Measurements from ENCODE around the gene APOL4. TPM values are rescaled to one million over a fixed set of nuclear protein-coding genes. Genes with fewer than 3 reads are reported as not detected.
A peak's percentile ranks its signal among the peaks of the same experiment; 100 is the strongest.

APOL4 gene
- total RNA-seq, 2 experiments from 2014 or later, result not detected

GRCh38 chr22:36152088-36152487 is 49.5 kb downstream of the APOL4 start:
- TF ChIP-seq, protein P1, sequence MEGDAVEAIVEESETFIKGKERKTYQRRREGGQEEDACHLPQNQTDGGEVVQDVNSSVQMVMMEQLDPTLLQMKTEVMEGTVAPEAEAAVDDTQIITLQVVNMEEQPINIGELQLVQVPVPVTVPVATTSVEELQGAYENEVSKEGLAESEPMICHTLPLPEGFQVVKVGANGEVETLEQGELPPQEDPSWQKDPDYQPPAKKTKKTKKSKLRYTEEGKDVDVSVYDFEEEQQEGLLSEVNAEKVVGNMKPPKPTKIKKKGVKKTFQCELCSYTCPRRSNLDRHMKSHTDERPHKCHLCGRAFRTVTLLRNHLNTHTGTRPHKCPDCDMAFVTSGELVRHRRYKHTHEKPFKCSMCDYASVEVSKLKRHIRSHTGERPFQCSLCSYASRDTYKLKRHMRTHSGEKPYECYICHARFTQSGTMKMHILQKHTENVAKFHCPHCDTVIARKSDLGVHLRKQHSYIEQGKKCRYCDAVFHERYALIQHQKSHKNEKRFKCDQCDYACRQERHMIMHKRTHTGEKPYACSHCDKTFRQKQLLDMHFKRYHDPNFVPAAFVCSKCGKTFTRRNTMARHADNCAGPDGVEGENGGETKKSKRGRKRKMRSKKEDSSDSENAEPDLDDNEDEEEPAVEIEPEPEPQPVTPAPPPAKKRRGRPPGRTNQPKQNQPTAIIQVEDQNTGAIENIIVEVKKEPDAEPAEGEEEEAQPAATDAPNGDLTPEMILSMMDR (IDR thresholded peaks at IDR 0.05), result no peak
- Mint-ChIP-seq H3K4me3 (peak overlapping the region; percentile 23), H3K9me3 (no peaks in the 10 kb centered on the region), H3K36me3 (ENCODE audit: low read depth) (peaks cover 93% of the 10 kb centered on the region), H3K4me1 (ENCODE audit: low read depth) (peaks cover 78% of the 10 kb centered on the region), H3K27me3 (no peaks in the 10 kb centered on the region), H3K27ac (peak overlapping the region; percentile 92)
- H3K27ac ChIP-seq (ENCODE audit: low read depth in 1 of 2, low read length in 2 of 2), result no peak overlapping the region
- peaks cover 75% of the 10 kb centered on the region for H3K36me3 ChIP-seq (ENCODE audit: insufficient read depth, low read length)
- DNase-seq (no peak), ATAC-seq (ENCODE audit: poor library complexity) (no peak)
- no peaks in the 10 kb centered on the region for H3K27me3 ChIP-seq (ENCODE audit: control insufficient read depth in 1 of 2, insufficient read depth in 2 of 2, low read length in 2 of 2)
- no peak overlapping the region for H3K4me3 ChIP-seq (ENCODE audit: low read length)
- ChIA-PET CTCF (interaction anchor here (0.7 to 2.7 kb wide), 3 partner anchors 11 to 28 kb away, joined by 4 to 12 read pairs (median 4); no protein-coding TSS in a partner anchor), POLR2A (interaction anchor here (2.5 kb wide), 1 partner anchor 10 kb away, joined by 8 read pairs; no protein-coding TSS in a partner anchor)
- no peaks in the 10 kb centered on the region for H3K9me3 ChIP-seq (ENCODE audit: control insufficient read depth in 1 of 2, insufficient read depth in 1 of 2, low read length in 2 of 2)
- intact Hi-C loops (cut with DNase I, micrococcal nuclease), result no loop called here
- peaks cover 71% of the 10 kb centered on the region for H3K4me1 ChIP-seq (ENCODE audit: insufficient read depth, low read length)

- peaks cover 93% of the 10 kb centered on the region for H3K36me3 Mint-ChIP-seq (ENCODE audit: low read depth)
Measured at GRCh38 chr22:36151006-36151595, 50.5 kb downstream of the APOL4 start.

DNA sequence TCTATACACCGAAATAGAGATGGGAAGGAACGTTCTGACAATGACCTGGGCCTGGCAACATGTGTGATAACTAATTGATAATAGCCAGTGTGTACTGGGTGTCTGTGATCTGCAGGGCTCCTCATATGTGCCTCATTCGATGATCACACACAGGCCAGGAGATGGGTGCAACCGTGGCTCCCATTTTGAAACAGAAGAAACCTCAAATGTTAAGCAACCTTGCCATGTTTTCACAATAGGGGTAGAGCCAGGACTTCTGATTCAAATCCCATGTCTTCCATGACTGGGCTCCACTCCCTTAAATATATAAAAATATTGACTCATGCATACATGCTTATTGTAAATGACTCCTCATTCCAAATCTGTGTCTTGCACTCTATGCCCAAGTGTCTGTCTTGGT is 52.2 kb downstream of the APOL4 start:
- Mint-ChIP-seq H3K9me3 (no peaks in the 10 kb centered on the region), H3K4me3 (no peak overlapping the region), H3K27ac (peak overlapping the region; percentile 92), H3K27me3 (no peaks in the 10 kb centered on the region), H3K4me1 (ENCODE audit: low read depth) (peaks cover 60% of the 10 kb centered on the region), H3K36me3 (ENCODE audit: low read depth) (peaks cover 93% of the 10 kb centered on the region)
- intact Hi-C loops (cut with DNase I, micrococcal nuclease), result loop anchor here in 1 of 2 experiments (5.0 kb wide), 1 partner anchor 73 kb away; no protein-coding TSS in a partner anchor
- H3K27ac ChIP-seq (ENCODE audit: low read depth in 1 of 2, low read length in 2 of 2), result no peak overlapping the region
- TF ChIP-seq, protein P1 (IDR thresholded peaks at IDR 0.05), result no peak
- H3K36me3 ChIP-seq (ENCODE audit: insufficient read depth, low read length), result peaks cover 79% of the 10 kb centered on the region
- no peaks in the 10 kb centered on the region for H3K27me3 ChIP-seq (ENCODE audit: control insufficient read depth in 1 of 2, insufficient read depth in 2 of 2, low read length in 2 of 2)
- H3K4me1 ChIP-seq (ENCODE audit: insufficient read depth, low read length), result peaks cover 49% of the 10 kb centered on the region
- DNase-seq (no peak), ATAC-seq (ENCODE audit: poor library complexity) (no peak)
- H3K9me3 ChIP-seq (ENCODE audit: control insufficient read depth in 1 of 2, insufficient read depth in 1 of 2, low read length in 2 of 2), result no peaks in the 10 kb centered on the region
- ChIA-PET POLR2A (no interaction called here), CTCF (no interaction called here)
- H3K4me3 ChIP-seq (ENCODE audit: low read length), result no peak overlapping the region

More at GRCh38 chr22:36151006-36151595, 50.5 kb downstream of the APOL4 start:
- H3K27ac ChIP-seq (ENCODE audit: low read depth in 1 of 2, low read length in 2 of 2), result no peak overlapping the region
- ATAC-seq (ENCODE audit: poor library complexity) (no peak), DNase-seq (no peak)
- H3K9me3 ChIP-seq (ENCODE audit: control insufficient read depth in 1 of 2, insufficient read depth in 1 of 2, low read length in 2 of 2), result no peaks in the 10 kb centered on the region
- intact Hi-C loops (cut with DNase I, micrococcal nuclease), result no loop called here
- TF ChIP-seq, protein P1 (IDR thresholded peaks at IDR 0.05), result no peak
- no peaks in the 10 kb centered on the region for H3K27me3 ChIP-seq (ENCODE audit: control insufficient read depth in 1 of 2, insufficient read depth in 2 of 2, low read length in 2 of 2)
- CTCF ChIA-PET, result interaction anchor here (2.7 kb wide), 1 partner anchor 29 kb away, joined by 12 read pairs; no protein-coding TSS in a partner anchor
- Mint-ChIP-seq H3K27ac (peak overlapping the region; percentile 92), H3K9me3 (no peaks in the 10 kb centered on the region), H3K4me3 (peak overlapping the region; percentile 8), H3K4me1 (ENCODE audit: low read depth) (peaks cover 69% of the 10 kb centered on the region), H3K27me3 (no peaks in the 10 kb centered on the region)
- no peak overlapping the region for H3K4me3 ChIP-seq (ENCODE audit: low read length)
- H3K36me3 ChIP-seq (ENCODE audit: insufficient read depth, low read length), result peaks cover 84% of the 10 kb centered on the region
- peaks cover 65% of the 10 kb centered on the region for H3K4me1 ChIP-seq (ENCODE audit: insufficient read depth, low read length)
- POLR2A ChIA-PET, result interaction anchor here (2.5 kb wide), 1 partner anchor 9 kb away, joined by 8 read pairs; no protein-coding TSS in a partner anchor
